HL-60 (cell line): ENCODE data around the gene IFITM2.

Source experiments
- POLR2AphosphoS5 ChIP-seq: IDR thresholded peaks from 2 replicates; pipeline ENCODE4 v1.6.1; 2012; ENCODE audit warnings: low read depth
- SPI1 ChIP-seq: IDR thresholded peaks from 2 replicates; pipeline ENCODE4 v1.6.1; 2012; ENCODE audit warnings: low read depth, mild to moderate bottlenecking, borderline replicate concordance
- TF ChIP-seq, protein P1 (sequence below): IDR thresholded peaks from one replicate; pipeline ENCODE4 v1.5.1; 2011; ENCODE audit warnings: low read length, control low read depth, inconsistent platforms; ENCODE audit not compliant: insufficient read depth
- TF ChIP-seq, protein P2 (sequence below): IDR thresholded peaks from 2 replicates; pipeline ENCODE4 v1.6.1; 2012; ENCODE audit warnings: low read depth; ENCODE audit not compliant: insufficient replicate concordance

DNA sequence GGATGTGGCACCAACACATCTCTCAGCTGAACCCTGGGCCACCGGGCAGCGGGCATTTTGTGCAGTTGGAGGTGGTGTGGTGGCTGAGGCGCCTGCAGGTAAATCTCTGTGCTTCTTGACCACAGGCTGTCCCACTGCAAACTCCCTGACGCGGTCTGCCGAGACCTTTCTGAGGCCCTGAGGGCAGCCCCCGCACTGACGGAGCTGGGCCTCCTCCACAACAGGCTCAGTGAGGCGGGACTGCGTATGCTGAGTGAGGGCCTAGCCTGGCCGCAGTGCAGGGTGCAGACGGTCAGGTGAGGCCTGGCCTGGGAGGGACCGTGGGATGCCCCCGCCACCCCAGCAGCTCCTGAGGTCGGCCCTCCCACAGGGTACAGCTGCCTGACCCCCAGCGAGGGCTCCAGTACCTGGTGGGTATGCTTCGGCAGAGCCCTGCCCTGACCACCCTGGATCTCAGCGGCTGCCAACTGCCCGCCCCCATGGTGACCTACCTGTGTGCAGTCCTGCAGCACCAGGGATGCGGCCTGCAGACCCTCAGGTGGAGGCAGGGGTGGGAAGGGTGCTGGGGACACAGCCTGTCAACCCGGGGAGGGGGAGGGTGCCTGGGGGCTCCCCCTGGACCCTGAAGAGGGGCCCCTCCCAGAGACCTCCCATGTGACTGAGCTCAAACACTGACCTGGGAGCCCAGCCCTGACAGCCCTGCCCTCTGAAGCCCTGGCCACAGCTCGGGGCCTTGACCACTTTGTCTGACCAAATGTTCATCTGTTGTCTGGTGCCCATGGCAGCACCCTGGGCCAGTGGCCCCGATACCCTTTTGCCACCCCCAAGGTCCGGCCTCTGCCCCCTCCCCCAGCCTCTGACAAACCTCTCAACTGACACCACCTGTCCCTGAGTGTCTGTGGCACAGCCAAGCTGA, 23.3 kb upstream of the IFITM2 start:
- no peak for TF ChIP-seq POLR2AphosphoS5
- TF ChIP-seq, protein P1, sequence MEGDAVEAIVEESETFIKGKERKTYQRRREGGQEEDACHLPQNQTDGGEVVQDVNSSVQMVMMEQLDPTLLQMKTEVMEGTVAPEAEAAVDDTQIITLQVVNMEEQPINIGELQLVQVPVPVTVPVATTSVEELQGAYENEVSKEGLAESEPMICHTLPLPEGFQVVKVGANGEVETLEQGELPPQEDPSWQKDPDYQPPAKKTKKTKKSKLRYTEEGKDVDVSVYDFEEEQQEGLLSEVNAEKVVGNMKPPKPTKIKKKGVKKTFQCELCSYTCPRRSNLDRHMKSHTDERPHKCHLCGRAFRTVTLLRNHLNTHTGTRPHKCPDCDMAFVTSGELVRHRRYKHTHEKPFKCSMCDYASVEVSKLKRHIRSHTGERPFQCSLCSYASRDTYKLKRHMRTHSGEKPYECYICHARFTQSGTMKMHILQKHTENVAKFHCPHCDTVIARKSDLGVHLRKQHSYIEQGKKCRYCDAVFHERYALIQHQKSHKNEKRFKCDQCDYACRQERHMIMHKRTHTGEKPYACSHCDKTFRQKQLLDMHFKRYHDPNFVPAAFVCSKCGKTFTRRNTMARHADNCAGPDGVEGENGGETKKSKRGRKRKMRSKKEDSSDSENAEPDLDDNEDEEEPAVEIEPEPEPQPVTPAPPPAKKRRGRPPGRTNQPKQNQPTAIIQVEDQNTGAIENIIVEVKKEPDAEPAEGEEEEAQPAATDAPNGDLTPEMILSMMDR: no peak
- TF ChIP-seq SPI1: no peak
- TF ChIP-seq, protein P2, sequence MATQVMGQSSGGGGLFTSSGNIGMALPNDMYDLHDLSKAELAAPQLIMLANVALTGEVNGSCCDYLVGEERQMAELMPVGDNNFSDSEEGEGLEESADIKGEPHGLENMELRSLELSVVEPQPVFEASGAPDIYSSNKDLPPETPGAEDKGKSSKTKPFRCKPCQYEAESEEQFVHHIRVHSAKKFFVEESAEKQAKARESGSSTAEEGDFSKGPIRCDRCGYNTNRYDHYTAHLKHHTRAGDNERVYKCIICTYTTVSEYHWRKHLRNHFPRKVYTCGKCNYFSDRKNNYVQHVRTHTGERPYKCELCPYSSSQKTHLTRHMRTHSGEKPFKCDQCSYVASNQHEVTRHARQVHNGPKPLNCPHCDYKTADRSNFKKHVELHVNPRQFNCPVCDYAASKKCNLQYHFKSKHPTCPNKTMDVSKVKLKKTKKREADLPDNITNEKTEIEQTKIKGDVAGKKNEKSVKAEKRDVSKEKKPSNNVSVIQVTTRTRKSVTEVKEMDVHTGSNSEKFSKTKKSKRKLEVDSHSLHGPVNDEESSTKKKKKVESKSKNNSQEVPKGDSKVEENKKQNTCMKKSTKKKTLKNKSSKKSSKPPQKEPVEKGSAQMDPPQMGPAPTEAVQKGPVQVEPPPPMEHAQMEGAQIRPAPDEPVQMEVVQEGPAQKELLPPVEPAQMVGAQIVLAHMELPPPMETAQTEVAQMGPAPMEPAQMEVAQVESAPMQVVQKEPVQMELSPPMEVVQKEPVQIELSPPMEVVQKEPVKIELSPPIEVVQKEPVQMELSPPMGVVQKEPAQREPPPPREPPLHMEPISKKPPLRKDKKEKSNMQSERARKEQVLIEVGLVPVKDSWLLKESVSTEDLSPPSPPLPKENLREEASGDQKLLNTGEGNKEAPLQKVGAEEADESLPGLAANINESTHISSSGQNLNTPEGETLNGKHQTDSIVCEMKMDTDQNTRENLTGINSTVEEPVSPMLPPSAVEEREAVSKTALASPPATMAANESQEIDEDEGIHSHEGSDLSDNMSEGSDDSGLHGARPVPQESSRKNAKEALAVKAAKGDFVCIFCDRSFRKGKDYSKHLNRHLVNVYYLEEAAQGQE: no peak
